RWPE1 (cell line): ENCODE results near the gene NR2C1.

ENCODE experiments used
- CTCF ChIA-PET: fragments of 350-600 bp; sonication (Branson Sonifier 250); formaldehyde crosslinking; extraction: SDS; loops from one replicate; lab custom pipeline; 2021; lab: Yijun Ruan, JAX
- POLR2A ChIA-PET: fragments of 400-600 bp; formaldehyde crosslinking; extraction: SDS; loops from one replicate; lab custom pipeline; 2020; ENCODE audit warnings: antibody characterized with exemption; ENCODE audit not compliant: low non-redundant PET; lab: Yijun Ruan, JAX
- DNase-seq: peaks from one replicate; pipeline ENCODE4 v3.0.0; 2012; ENCODE audit warnings: low spot score
- H3K27ac ChIP-seq: fragments of 450-650 bp; 2 replicates; pipeline ENCODE4 v1.5.1; 2017
- TF ChIP-seq, protein P1 (sequence below): fragments of 450-650 bp; conservative IDR thresholded peaks from 2 replicates; pipeline ENCODE4 v1.5.1; 2017; ENCODE audit warnings: low read depth, mild to moderate bottlenecking

Gene NR2C1

DNA sequence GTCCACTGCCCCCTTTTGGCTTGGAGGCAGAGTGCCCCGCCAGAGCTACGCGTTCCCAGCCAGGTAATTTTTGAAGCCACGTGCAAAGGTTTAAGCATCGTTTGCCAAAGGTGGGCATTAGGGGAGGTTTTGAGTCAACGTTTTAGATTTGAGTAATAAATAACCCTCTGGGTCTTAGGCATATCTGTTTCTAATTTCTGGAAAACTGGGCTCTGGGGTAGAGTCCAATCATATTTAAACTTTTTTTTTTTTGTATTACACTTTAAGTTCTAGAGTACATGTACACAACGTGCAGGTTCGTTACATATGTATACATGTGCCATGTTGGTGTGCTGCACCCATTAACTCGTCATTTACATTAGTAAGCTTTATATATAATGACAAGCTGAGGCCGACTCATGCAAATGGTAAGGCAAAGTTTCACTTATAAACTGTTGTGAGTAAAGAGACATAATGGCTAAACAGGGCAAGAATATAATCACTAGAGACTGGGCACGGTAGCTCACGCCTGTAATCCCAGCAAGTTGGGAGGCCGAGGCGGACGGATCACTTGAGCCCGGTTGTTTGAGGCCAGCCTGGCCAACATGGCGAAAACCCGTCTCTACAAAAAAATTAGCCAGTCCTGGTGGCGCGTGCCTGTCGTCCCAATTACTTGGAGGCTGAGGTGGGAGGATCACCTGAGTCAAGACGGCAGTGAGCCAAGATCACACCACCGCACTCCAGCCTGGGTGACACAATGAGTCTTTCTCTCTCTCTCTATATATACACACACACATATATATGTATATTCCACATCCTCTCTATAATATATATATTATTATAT, 491 bp upstream of the NR2C1 start:
- TF ChIP-seq, protein P1, sequence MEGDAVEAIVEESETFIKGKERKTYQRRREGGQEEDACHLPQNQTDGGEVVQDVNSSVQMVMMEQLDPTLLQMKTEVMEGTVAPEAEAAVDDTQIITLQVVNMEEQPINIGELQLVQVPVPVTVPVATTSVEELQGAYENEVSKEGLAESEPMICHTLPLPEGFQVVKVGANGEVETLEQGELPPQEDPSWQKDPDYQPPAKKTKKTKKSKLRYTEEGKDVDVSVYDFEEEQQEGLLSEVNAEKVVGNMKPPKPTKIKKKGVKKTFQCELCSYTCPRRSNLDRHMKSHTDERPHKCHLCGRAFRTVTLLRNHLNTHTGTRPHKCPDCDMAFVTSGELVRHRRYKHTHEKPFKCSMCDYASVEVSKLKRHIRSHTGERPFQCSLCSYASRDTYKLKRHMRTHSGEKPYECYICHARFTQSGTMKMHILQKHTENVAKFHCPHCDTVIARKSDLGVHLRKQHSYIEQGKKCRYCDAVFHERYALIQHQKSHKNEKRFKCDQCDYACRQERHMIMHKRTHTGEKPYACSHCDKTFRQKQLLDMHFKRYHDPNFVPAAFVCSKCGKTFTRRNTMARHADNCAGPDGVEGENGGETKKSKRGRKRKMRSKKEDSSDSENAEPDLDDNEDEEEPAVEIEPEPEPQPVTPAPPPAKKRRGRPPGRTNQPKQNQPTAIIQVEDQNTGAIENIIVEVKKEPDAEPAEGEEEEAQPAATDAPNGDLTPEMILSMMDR = peak; percentile 92
- POLR2A ChIA-PET = no interaction called here
- H3K27ac ChIP-seq = peak overlapping the region; percentile 88
- no peak for DNase-seq
- CTCF ChIA-PET = interaction anchor here (0.6 to 0.7 kb wide), 3 partner anchors 24 to 311 kb away, joined by 3 to 4 read pairs (median 3); no protein-coding TSS in a partner anchor

DNA sequence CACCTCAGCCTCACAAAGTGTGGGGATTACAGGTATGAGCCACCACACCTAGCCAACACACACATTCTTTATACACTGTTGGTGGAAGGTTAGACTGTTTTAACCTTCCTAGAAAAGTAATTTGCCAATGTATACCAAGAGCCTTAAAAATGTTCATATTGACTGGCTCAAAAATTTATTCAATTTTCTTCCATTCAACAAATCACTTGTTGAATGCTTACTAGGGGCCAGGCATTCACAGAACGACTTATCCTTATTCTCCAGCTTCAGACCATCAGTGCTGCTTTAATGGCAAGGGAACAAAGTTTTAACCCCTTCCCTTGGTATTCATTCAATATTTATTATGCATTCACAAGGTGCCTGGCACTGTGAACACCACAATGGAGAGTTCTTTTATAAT, 3.0 kb downstream of the NR2C1 start:
- POLR2A ChIA-PET = no interaction called here
- DNase-seq = no peak
- TF ChIP-seq, protein P1 = no peak
- CTCF ChIA-PET = interaction anchor here (0.7 kb wide), 1 partner anchor 301 kb away, joined by 3 read pairs; no protein-coding TSS in a partner anchor
- H3K27ac ChIP-seq = no peak overlapping the region

DNA sequence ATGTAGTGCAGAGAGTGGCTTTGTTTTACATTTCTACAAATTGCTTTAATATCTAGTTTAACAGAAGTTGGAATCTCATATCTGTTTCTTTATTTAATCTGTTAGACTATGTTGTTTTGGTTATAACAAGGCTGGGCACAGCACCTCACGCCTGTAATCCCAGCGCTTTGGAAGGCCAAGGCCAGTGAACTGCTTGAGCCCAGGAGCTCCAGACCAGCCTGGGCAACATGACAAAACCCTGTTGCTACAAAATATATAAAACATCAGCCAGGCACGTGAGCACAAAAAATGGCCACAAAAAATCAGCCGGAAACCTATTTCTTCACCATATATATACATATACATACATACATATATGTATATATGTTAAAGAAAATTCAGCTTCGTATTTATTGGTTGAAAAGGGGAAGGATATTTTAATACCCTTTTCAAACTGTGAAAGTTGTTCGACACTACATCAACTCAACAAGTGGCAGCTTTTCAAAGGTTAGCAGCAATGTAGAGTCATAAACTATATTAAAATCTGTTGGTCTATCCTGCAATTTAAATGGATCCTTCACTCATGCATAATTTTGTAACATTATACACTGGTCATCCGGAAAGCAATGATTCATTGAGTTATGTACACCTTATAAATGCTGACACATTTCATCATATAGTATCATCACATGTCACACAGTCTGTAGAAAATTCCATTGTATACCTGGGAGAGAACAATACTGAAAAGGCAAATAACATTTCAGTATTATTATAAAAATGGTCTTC, 7.1 kb downstream of the NR2C1 start:
- peak; percentile 24 for DNase-seq
- H3K27ac ChIP-seq = no peak overlapping the region
- TF ChIP-seq, protein P1 = no peak
- CTCF ChIA-PET = no interaction called here
- POLR2A ChIA-PET = no interaction called here

DNA sequence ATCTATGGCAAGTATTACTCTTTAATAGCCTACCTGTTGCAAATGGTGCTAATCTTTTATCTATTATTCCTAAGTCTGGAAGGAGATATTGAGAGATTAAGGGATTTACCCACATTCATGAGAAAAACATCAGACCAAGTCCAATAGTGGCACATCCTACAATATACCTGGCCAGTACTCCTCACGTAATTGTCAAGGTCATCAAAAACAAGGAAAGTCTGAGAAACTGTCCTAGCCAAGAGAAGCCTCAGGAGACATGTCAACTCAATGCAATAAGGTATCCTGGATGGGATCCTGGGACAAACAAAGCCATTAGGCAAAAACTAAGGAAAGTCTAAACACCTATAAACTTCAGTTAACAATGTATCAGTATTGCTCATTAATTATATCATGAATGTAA, 12.5 kb downstream of the NR2C1 start:
- H3K27ac ChIP-seq = no peak overlapping the region
- POLR2A ChIA-PET = no interaction called here
- TF ChIP-seq, protein P1 = no peak
- DNase-seq = no peak
- CTCF ChIA-PET = no interaction called here

DNA sequence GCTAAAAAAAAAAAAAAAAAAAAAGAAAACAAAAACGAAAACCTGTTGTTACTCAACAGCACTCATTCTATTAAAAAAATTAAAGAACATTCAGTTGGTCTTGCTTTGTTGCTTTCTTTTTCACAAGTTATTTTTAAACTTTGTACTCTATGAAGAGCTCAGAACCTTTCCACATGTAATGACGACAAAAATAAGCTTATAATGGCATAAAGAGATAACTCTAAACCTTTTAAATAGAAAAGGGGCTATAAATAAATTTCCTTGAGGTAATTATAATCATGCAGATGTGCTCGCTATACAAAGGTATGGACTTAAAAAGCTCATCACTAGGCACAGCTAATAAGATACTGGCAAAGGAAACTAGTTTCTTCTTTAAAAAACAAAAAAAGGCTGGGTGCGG, 13.4 kb downstream of the NR2C1 start:
- no peak overlapping the region for H3K27ac ChIP-seq
- DNase-seq = no peak
- TF ChIP-seq, protein P1 = no peak
- POLR2A ChIA-PET = no interaction called here
- CTCF ChIA-PET = interaction anchor here (0.6 to 0.7 kb wide), 4 partner anchors 13 to 517 kb away, joined by 3 to 8 read pairs (median 4); no protein-coding TSS in a partner anchor

DNA sequence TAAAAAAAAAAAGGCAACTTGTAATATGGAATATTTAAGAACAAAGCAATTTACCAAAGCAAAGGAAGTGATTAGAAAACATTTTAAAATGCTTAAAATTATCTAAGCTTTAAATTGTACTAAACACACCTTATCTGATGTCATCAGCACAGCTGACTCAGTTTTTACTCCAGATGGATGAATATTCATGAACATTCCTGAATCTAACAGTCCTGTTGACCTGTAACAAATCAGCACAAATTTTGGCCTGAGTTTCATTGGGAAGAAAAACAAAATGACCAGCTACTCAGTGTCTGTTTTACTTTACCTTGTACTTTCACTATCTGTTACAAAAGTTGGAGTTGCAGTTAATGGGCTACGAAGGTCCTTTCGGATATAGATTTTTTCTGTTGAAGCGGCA, 16.0 kb downstream of the NR2C1 start:
- DNase-seq = no peak
- TF ChIP-seq, protein P1 = no peak
- CTCF ChIA-PET = interaction anchor here (0.7 kb wide), 1 partner anchor 13 kb away, joined by 5 read pairs; no protein-coding TSS in a partner anchor
- POLR2A ChIA-PET = no interaction called here
- H3K27ac ChIP-seq = no peak overlapping the region
